Measurements from ENCODE around the gene CREB3L2.

DNA sequence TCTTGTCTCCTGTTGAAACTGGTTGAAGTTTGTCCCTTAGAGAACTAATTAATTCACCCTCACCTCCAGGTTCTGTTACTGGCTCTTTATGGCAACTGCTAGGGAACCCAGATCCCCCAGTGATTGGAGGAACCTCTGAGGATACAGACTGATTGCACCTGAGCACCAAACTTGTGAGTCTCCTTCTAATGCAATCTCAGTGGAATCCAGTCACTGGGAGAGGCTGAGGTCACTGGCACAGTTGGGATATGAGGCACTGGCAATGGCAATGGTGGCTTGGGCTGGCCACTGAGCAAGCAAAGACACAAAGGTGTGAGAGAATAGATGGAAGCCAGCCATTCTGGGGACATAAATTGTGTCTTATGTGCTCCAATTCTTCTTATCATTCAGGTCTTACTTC is 149.8 kb downstream of the CREB3L2 start:
- TF ChIP-seq CTCF (IDR thresholded peaks at IDR 0.05): no peak
- no peak for TF ChIP-seq POLR2A (IDR thresholded peaks at IDR 0.05)

All from lower leg skin (tissue), 3 donors.